Measurements from ENCODE around the gene ARID1B. TPM values are rescaled to one million over a fixed set of nuclear protein-coding genes. Genes with fewer than 3 reads are reported as not detected.

ARID1B gene
- total and polyA plus RNA-seq, 7 experiments from 2014 or later = 17.5 to 164 (median 139) TPM

DNA sequence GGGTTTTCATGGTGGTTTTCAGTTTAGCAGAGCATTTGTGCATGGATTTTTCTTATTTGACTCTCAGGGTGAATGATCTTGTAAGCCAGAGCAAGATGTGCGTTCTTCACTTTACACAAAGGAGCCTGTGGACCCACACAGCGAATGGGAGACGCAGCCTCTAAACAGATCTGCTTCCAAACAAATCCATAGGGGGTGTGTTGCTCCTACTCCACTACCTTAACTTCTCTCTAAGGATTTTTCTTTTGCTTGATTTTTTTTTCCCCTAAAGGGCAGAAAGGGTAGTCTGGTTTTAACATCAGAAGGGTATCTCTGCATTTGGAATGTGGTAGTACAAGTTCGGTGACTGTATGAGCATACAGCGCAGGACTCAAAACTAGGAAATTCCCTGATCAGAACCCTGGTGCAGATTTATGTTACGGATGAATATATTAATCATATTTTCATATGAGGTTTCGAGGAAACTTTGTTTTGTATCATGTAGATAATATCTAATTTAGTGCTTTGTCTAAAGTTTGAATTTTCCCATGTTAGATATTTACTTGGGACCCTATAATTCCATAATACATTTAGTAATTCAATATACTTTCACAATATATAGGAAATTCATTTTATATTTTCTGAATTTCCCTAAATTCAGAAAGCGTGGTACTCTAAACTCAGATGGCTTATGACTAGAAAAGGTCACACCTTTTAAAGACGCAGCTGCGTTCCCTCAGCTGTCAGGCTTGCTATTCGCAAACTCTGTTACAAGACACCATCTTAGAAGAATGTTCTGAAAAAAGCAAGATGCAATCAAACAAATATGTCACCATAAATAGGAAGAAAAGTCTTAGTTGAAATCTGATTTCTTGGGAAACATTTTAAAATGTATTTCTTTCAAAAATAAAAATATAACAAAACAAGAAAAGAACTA, 349.3 kb downstream of the ARID1B start:
- H3K4me1 Mint-ChIP-seq = peaks cover 13 to 29% (median 23%) of the 10 kb centered on the region in 7 donors

GRCh38 chr6:157128235-157128775, 351.1 kb downstream of the ARID1B start:
- ATAC-seq = no peak

More for the DNA sequence above, 349.3 kb downstream of the ARID1B start:
- ChIA-PET CTCF (no interaction called here), POLR2A (no interaction called here)
- Mint-ChIP-seq H3K9me3 (no peaks in the 10 kb centered on the region), H3K4me3 (no peak overlapping the region), H3K27ac (no peak overlapping the region), H3K27me3 (no peaks in the 10 kb centered on the region), H3K36me3 (peaks cover 0 to 17% (median 14%) of the 10 kb centered on the region in 5 donors)
- ATAC-seq (no peak), DNase-seq (no peak)
- Histone ChIP-seq H3K27ac (ENCODE audit: low read depth, low read length) (no peak overlapping the region), H3K36me3 (ENCODE audit: control insufficient read depth in 2 of 3, insufficient read depth in 3 of 3, low read length in 3 of 3) (no peaks in the 10 kb centered on the region), H3K9me3 (ENCODE audit: control insufficient read depth in 2 of 3, low read length in 3 of 3) (no peaks in the 10 kb centered on the region), H3K4me1 (ENCODE audit: control insufficient read depth in 2 of 2, insufficient read depth in 2 of 2, low read length in 2 of 2) (no peaks in the 10 kb centered on the region), H3K27me3 (ENCODE audit: control insufficient read depth in 2 of 2, insufficient read depth in 2 of 2, low read length in 2 of 2) (no peaks in the 10 kb centered on the region), H3K4me3 (ENCODE audit: low read length) (no peak overlapping the region)
- intact Hi-C loops (cut with micrococcal nuclease) = no loop called here

GRCh38 chr6:157131250-157131649, 354.1 kb downstream of the ARID1B start:
- H3K9me3 ChIP-seq (ENCODE audit: control insufficient read depth in 2 of 3, low read length in 3 of 3) = no peaks in the 10 kb centered on the region
- ChIA-PET POLR2A (no interaction called here), CTCF (no interaction called here)
- peaks cover 0 to 35% (median 8%) of the 10 kb centered on the region in 3 experiments for H3K36me3 ChIP-seq (ENCODE audit: control insufficient read depth in 2 of 3, insufficient read depth in 3 of 3, low read length in 3 of 3)
- Mint-ChIP-seq H3K4me3 (no peak overlapping the region), H3K27ac (peak overlapping the region in 2 of 9 donors; percentile 48 to 80), H3K9me3 (no peaks in the 10 kb centered on the region), H3K27me3 (no peaks in the 10 kb centered on the region), H3K36me3 (peaks cover 4 to 37% (median 17%) of the 10 kb centered on the region in 5 donors), H3K4me1 (peaks cover 7 to 22% (median 17%) of the 10 kb centered on the region in 7 donors)
- no peak overlapping the region for H3K4me3 ChIP-seq (ENCODE audit: low read length)
- no peak for DNase-seq
- no peaks in the 10 kb centered on the region for H3K4me1 ChIP-seq (ENCODE audit: control insufficient read depth in 2 of 2, insufficient read depth in 2 of 2, low read length in 2 of 2)
- H3K27ac ChIP-seq (ENCODE audit: low read depth, low read length) = no peak overlapping the region
- intact Hi-C loops (cut with micrococcal nuclease) = no loop called here
- no peaks in the 10 kb centered on the region for H3K27me3 ChIP-seq (ENCODE audit: control insufficient read depth in 2 of 2, insufficient read depth in 2 of 2, low read length in 2 of 2)
- ATAC-seq = no peak

More at GRCh38 chr6:157128235-157128775, 351.1 kb downstream of the ARID1B start:
- Histone ChIP-seq H3K27ac (ENCODE audit: low read depth, low read length) (no peak overlapping the region), H3K9me3 (ENCODE audit: control insufficient read depth in 2 of 3, low read length in 3 of 3) (no peaks in the 10 kb centered on the region), H3K4me1 (ENCODE audit: control insufficient read depth in 2 of 2, insufficient read depth in 2 of 2, low read length in 2 of 2) (no peaks in the 10 kb centered on the region), H3K4me3 (ENCODE audit: low read length) (no peak overlapping the region), H3K27me3 (ENCODE audit: control insufficient read depth in 2 of 2, insufficient read depth in 2 of 2, low read length in 2 of 2) (no peaks in the 10 kb centered on the region), H3K36me3 (ENCODE audit: control insufficient read depth in 2 of 3, insufficient read depth in 3 of 3, low read length in 3 of 3) (peaks cover 0 to 12% (median 7%) of the 10 kb centered on the region in 3 experiments)
- H3K27me3 Mint-ChIP-seq = no peaks in the 10 kb centered on the region
- ChIA-PET CTCF (interaction anchor here (0.6 kb wide), 3 partner anchors 54 to 591 kb away, joined by 3 read pairs; no protein-coding TSS in a partner anchor), POLR2A (interaction anchor here (0.8 kb wide), 1 partner anchor 15 kb away, joined by 3 read pairs; no protein-coding TSS in a partner anchor)
- peaks cover 0 to 33% (median 18%) of the 10 kb centered on the region in 5 donors for H3K36me3 Mint-ChIP-seq
- H3K27ac Mint-ChIP-seq = peak overlapping the region in 3 of 9 donors; percentile 31 to 86 (median 68)
- H3K9me3 Mint-ChIP-seq = no peaks in the 10 kb centered on the region
- intact Hi-C loops (cut with micrococcal nuclease) = no loop called here
- H3K4me3 Mint-ChIP-seq = no peak overlapping the region
- no peak for DNase-seq
- H3K4me1 Mint-ChIP-seq = peaks cover 14 to 33% (median 23%) of the 10 kb centered on the region in 7 donors

DNA sequence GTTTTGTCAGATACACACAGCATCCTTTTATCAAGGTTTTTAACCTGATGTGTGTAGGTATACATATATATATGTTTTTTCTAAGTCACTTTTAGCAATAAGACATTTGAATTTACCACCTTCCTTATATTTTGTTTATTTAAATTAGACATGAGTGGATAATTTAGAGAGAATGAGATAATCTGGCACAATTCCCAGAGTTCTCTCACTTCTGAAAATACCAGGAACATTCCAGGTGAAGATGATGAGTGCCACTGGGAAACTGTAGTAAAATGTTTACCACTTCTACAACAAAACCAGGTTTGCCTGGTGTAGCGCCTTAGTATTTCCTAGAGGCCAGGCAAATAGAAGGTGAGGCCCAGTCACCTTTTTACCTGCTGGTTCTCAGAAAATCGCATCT, 356.7 kb downstream of the ARID1B start:
- H3K4me3 ChIP-seq (ENCODE audit: low read length) = no peak overlapping the region
- no peak overlapping the region for H3K27ac Mint-ChIP-seq
- no peak overlapping the region for H3K4me3 Mint-ChIP-seq
- intact Hi-C loops (cut with micrococcal nuclease) = no loop called here
- DNase-seq (no peak), ATAC-seq (no peak)
- peaks cover 0 to 39% (median 8%) of the 10 kb centered on the region in 3 experiments for H3K36me3 ChIP-seq (ENCODE audit: control insufficient read depth in 2 of 3, insufficient read depth in 3 of 3, low read length in 3 of 3)
- H3K27me3 ChIP-seq (ENCODE audit: control insufficient read depth in 2 of 2, insufficient read depth in 2 of 2, low read length in 2 of 2) = no peaks in the 10 kb centered on the region
- H3K36me3 Mint-ChIP-seq = peaks cover 4 to 40% (median 17%) of the 10 kb centered on the region in 5 donors
- no peak overlapping the region for H3K27ac ChIP-seq (ENCODE audit: low read depth, low read length)
- no peaks in the 10 kb centered on the region for H3K4me1 ChIP-seq (ENCODE audit: control insufficient read depth in 2 of 2, insufficient read depth in 2 of 2, low read length in 2 of 2)
- ChIA-PET CTCF (no interaction called here), POLR2A (no interaction called here)
- H3K9me3 Mint-ChIP-seq = no peaks in the 10 kb centered on the region
- H3K4me1 Mint-ChIP-seq = peaks cover 4 to 20% (median 11%) of the 10 kb centered on the region in 7 donors
- no peaks in the 10 kb centered on the region for H3K27me3 Mint-ChIP-seq
- no peaks in the 10 kb centered on the region for H3K9me3 ChIP-seq (ENCODE audit: control insufficient read depth in 2 of 3, low read length in 3 of 3)

DNA sequence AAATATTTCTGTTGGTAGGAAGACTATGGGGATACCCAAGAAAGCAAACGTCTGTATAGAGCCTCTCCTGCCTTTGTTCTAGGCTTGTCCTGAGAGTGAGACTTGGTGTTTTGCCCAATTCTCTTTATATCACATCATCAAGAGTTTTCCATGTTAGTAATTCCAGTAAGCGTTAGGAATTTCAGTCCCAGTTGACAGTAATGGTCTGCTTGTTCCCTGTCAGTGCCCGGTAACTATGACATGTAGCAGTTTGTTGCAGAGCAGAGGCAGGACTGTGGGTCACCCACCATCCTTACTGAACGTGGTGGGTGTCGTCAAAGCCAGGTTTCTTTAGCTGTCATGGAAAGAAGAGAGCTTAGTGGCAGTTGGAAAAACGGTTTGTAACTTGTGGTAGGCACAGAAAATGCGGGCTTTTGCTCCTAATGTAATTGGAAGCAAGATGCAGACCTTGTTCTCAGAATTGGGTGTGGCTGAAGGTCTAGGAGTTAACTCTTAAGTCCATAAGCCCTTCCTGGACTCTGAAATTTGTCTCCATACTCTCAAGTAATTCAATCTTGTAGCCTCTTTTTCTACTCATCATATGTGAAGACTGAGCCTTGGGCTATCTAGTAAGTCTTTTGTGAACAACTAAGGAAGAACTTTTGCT, 357.3 kb downstream of the ARID1B start:
- intact Hi-C loops (cut with micrococcal nuclease) = no loop called here
- Histone ChIP-seq H3K9me3 (ENCODE audit: control insufficient read depth in 2 of 3, low read length in 3 of 3) (no peaks in the 10 kb centered on the region), H3K27ac (ENCODE audit: low read depth, low read length) (no peak overlapping the region), H3K36me3 (ENCODE audit: control insufficient read depth in 2 of 3, insufficient read depth in 3 of 3, low read length in 3 of 3) (peaks cover 0 to 43% (median 8%) of the 10 kb centered on the region in 3 experiments), H3K4me1 (ENCODE audit: control insufficient read depth in 2 of 2, insufficient read depth in 2 of 2, low read length in 2 of 2) (no peaks in the 10 kb centered on the region), H3K27me3 (ENCODE audit: control insufficient read depth in 2 of 2, insufficient read depth in 2 of 2, low read length in 2 of 2) (no peaks in the 10 kb centered on the region), H3K4me3 (ENCODE audit: low read length) (no peak overlapping the region)
- H3K9me3 Mint-ChIP-seq = no peaks in the 10 kb centered on the region
- ATAC-seq = no peak
- H3K36me3 Mint-ChIP-seq = peaks cover 4 to 44% (median 17%) of the 10 kb centered on the region in 5 donors
- H3K4me3 Mint-ChIP-seq = peak overlapping the region in 1 of 10 donors; percentile 2
- ChIA-PET POLR2A (no interaction called here), CTCF (no interaction called here)
- no peaks in the 10 kb centered on the region for H3K27me3 Mint-ChIP-seq
- H3K4me1 Mint-ChIP-seq = peaks cover 4 to 17% (median 5%) of the 10 kb centered on the region in 7 donors
- no peak for DNase-seq
- peak overlapping the region in 1 of 9 donors; percentile 50 for H3K27ac Mint-ChIP-seq

DNA sequence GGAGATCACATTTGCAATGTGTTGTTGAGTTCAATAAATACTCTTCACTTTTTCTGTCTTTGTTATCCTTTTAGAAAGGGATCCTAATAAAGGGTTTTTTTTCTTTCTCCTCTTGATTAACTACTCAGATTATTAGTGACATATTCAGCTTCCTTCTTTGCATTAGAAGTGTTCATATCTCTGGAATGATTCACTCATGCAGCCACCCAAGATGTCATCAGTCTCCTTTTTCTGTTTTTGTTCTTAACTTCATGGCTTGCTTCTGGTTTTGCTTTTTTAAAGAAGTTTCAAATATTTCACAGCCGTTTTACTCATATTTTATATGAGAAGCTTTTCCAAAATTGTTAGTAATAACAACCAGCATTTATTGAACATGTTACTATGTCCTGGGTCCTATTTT, 358.5 kb downstream of the ARID1B start:
- no peaks in the 10 kb centered on the region for H3K27me3 Mint-ChIP-seq
- Histone ChIP-seq H3K27me3 (ENCODE audit: control insufficient read depth in 2 of 2, insufficient read depth in 2 of 2, low read length in 2 of 2) (no peaks in the 10 kb centered on the region), H3K4me3 (ENCODE audit: low read length) (no peak overlapping the region), H3K4me1 (ENCODE audit: control insufficient read depth in 2 of 2, insufficient read depth in 2 of 2, low read length in 2 of 2) (no peaks in the 10 kb centered on the region), H3K27ac (ENCODE audit: low read depth, low read length) (no peak overlapping the region), H3K36me3 (ENCODE audit: control insufficient read depth in 2 of 3, insufficient read depth in 3 of 3, low read length in 3 of 3) (peaks cover 0 to 51% (median 8%) of the 10 kb centered on the region in 3 experiments), H3K9me3 (ENCODE audit: control insufficient read depth in 2 of 3, low read length in 3 of 3) (no peaks in the 10 kb centered on the region)
- peak overlapping the region in 3 of 9 donors; percentile 12 to 41 (median 13) for H3K27ac Mint-ChIP-seq
- peaks cover 3 to 17% (median 5%) of the 10 kb centered on the region in 7 donors for H3K4me1 Mint-ChIP-seq
- no peak for DNase-seq
- no peak overlapping the region for H3K4me3 Mint-ChIP-seq
- ChIA-PET CTCF (no interaction called here), POLR2A (no interaction called here)
- intact Hi-C loops (cut with micrococcal nuclease) = no loop called here
- peaks cover 4 to 47% (median 18%) of the 10 kb centered on the region in 5 donors for H3K36me3 Mint-ChIP-seq
- ATAC-seq = no peak
- H3K9me3 Mint-ChIP-seq = no peaks in the 10 kb centered on the region

Data from naive thymus-derived CD4-positive, alpha-beta T cell (primary cell).